Psoas muscle (tissue), 8 donors: Measurements from ENCODE around the gene GPR78. TPM values are rescaled to one million over a fixed set of nuclear protein-coding genes. Genes with fewer than 3 reads are reported as not detected.

ENCODE experiments used
- ATAC-seq, 4 donors: fragments of 200-7000 bp; cut with Tn5 transposase; one replicate each; pipeline ENCODE4 v1.9.1; 2020; ENCODE audit warnings: moderate library complexity in 3 of 4, mild to moderate bottlenecking in 2 of 4
- DNase-seq, 2 donors: peaks; one replicate each; pipeline ENCODE4 v3.0.0-alpha.2; 2020
- H3K27ac ChIP-seq: fragments of 200-600 bp; one replicate; pipeline ENCODE4 v1.8.0; 2022
- H3K27me3 ChIP-seq, 3 donors: fragments of 200-600 bp in 1 of 3; one replicate each; pipeline versions ENCODE4 v1.6.1 to v1.8.0; 2013 to 2022; ENCODE audit warnings: low read length in 2 of 3, mild to moderate bottlenecking in 2 of 3, moderate library complexity in 1 of 3; ENCODE audit not compliant: insufficient read depth in 3 of 3
- H3K36me3 ChIP-seq, 2 donors: fragments of 200-600 bp in 1 of 2; one replicate each; pipeline versions ENCODE4 v1.6.1 to v1.8.0; 2013 to 2022; ENCODE audit warnings: low read depth in 1 of 2, mild to moderate bottlenecking in 1 of 2, moderate library complexity in 1 of 2; ENCODE audit not compliant: insufficient read depth in 1 of 2
- H3K4me1 ChIP-seq: fragments of 200-600 bp; one replicate; pipeline ENCODE4 v1.8.0; 2022
- H3K4me3 ChIP-seq: fragments of 200-600 bp; one replicate; pipeline ENCODE4 v1.8.0; 2022; ENCODE audit warnings: mild to moderate bottlenecking
- H3K9me3 ChIP-seq: fragments of 200-600 bp; one replicate; pipeline ENCODE4 v1.8.0; 2022
- CTCF ChIP-seq: fragments of 200-600 bp; IDR thresholded peaks from one replicate; pipeline ENCODE4 v1.8.0; 2022; ENCODE audit warnings: antibody characterized with exemption
- WGBS, 3 donors: extraction: QIAGEN DNeasy Blood & Tissue Kit; methylation state at CpG; one replicate each; pipeline versions ENCODE4 v1.1.6 to v1.1.7; 2013; 5-methylcytosine and 5-hydroxymethylcytosine counted together
- intact Hi-C, 2 donors: fragments of 100-400 bp; cut with DNase I; formaldehyde crosslinking; loops; one replicate each; pipeline versions ENCODE4 v1.11.0 to v1.14.2; 2022
- polyA plus RNA-seq, 3 donors: library from polyadenylated mRNA; stranded (reverse); fragments of 200-250 nt; gene quantifications; one replicate each; pipeline ENCODE4 v1.2.3, GENCODE V29; 2013
- total RNA-seq, 4 donors: library from RNA; stranded (reverse); fragmentation: NEBNext Ultra II Directional in 2 of 4; extraction: Animal tissue kit (Norgen Biotek cat#: 25700) in 2 of 4; gene quantifications; one replicate each; pipeline versions ENCODE4 v1.2.1 to v1.2.4, GENCODE V29; 2021 to 2023
- donor health status: healthy with polysubstance abuse.
- donor health status: DM: no; HTN: no; CAD: no; lungs with moderate emphysema.
- donor health status: Bipolar disorder and iron deficiency.
- donor health status: healthy.
- donor health status: DM: yes; HTN: yes; CAD: no.
- donor health status: DM: no; HTN: no; CAD: no.
- donor health status: DM: no; HTN: no; CAD: no.
- donor health status: DM: yes; HTN: yes; CAD: no.

The GPR78 gene
- total and polyA plus RNA-seq, 7 donors = not detected

- Histone ChIP-seq H3K36me3 (no peaks in the 10 kb centered on the region), H3K27me3 (peaks cover 0 to 85% (median 20%) of the 10 kb centered on the region in 3 donors), H3K4me3 (no peak overlapping the region), H3K4me1 (no peaks in the 10 kb centered on the region), H3K27ac (no peak overlapping the region), H3K9me3 (no peaks in the 10 kb centered on the region)
- no peak for TF ChIP-seq CTCF
- intact Hi-C loops = no loop called here
- DNase-seq = peak in 1 of 2 donors; percentile 15
- WGBS, 3 donors = 75 to 94% (median 89%) methylated on average over 2 of the region's 2 CpGs
- ATAC-seq = no peak
Measured at GRCh38 chr4:8588196-8588470, 7.9 kb downstream of the GPR78 start.

GRCh38 chr4:8589336-8589735 is 9.1 kb downstream of the GPR78 start:
- Histone ChIP-seq H3K36me3 (no peaks in the 10 kb centered on the region), H3K4me3 (no peak overlapping the region), H3K27ac (no peak overlapping the region), H3K27me3 (peaks cover 0 to 82% (median 24%) of the 10 kb centered on the region in 3 donors), H3K9me3 (no peaks in the 10 kb centered on the region), H3K4me1 (no peaks in the 10 kb centered on the region)
- no peak for ATAC-seq
- DNase-seq = peak in 1 of 2 donors; percentile 31
- intact Hi-C loops = no loop called here
- no peak for TF ChIP-seq CTCF
- WGBS, 3 donors = 81 to 89% (median 88%) methylated on average over 10 of the region's 10 CpGs

- no peaks in the 10 kb centered on the region for H3K36me3 ChIP-seq
- peaks cover 0 to 81% (median 24%) of the 10 kb centered on the region in 3 donors for H3K27me3 ChIP-seq
- no peak overlapping the region for H3K27ac ChIP-seq
- H3K4me3 ChIP-seq = no peak overlapping the region
- TF ChIP-seq CTCF = no peak
- no peaks in the 10 kb centered on the region for H3K9me3 ChIP-seq
- intact Hi-C loops = loop anchor here (5.0 to 10.0 kb wide), 2 partner anchors 125 to 348 kb away; no protein-coding TSS in a partner anchor
- DNase-seq (peak in 1 of 2 donors; percentile 31), ATAC-seq (no peak)
- no peaks in the 10 kb centered on the region for H3K4me1 ChIP-seq
- WGBS, 3 donors = 65 to 74% (median 71%) methylated on average over 11 of the region's 11 CpGs
Measured at GRCh38 chr4:8589823-8590545, 9.8 kb downstream of the GPR78 start.

- peak in 1 of 2 donors; percentile 40 for DNase-seq
- Histone ChIP-seq H3K4me1 (no peaks in the 10 kb centered on the region), H3K36me3 (no peaks in the 10 kb centered on the region), H3K9me3 (no peaks in the 10 kb centered on the region), H3K27me3 (peaks cover 0 to 84% (median 24%) of the 10 kb centered on the region in 3 donors), H3K27ac (no peak overlapping the region), H3K4me3 (no peak overlapping the region)
- intact Hi-C loops = loop anchor here (5.0 to 10.0 kb wide), 2 partner anchors 126 to 348 kb away; no protein-coding TSS in a partner anchor
- 80 to 90% (median 88%) methylated on average over 5 of the region's 5 CpGs for WGBS, 3 donors
- no peak for TF ChIP-seq CTCF
- ATAC-seq = no peak
Measured at GRCh38 chr4:8590546-8590880, 10.3 kb downstream of the GPR78 start.

- TF ChIP-seq CTCF = no peak
- DNase-seq (peak in 1 of 2 donors; percentile 27), ATAC-seq (no peak)
- no peaks in the 10 kb centered on the region for H3K36me3 ChIP-seq
- no peak overlapping the region for H3K27ac ChIP-seq
- H3K9me3 ChIP-seq = no peaks in the 10 kb centered on the region
- peaks cover 0 to 82% (median 22%) of the 10 kb centered on the region in 3 donors for H3K27me3 ChIP-seq
- 77 to 79% (median 78%) methylated on average over 9 of the region's 9 CpGs for WGBS, 3 donors
- H3K4me1 ChIP-seq = no peaks in the 10 kb centered on the region
- intact Hi-C loops = loop anchor here (5.0 to 10.0 kb wide), 2 partner anchors 126 to 349 kb away; no protein-coding TSS in a partner anchor
- no peak overlapping the region for H3K4me3 ChIP-seq
Measured at GRCh38 chr4:8591114-8591513, 10.9 kb downstream of the GPR78 start.
